Retina (tissue), 1 donor: ENCODE results near the gene HKDC1.
"Not testable (repeated sequence)": the region's sequence is repeated elsewhere in the genome, so short reads cannot be mapped to it uniquely, and the experiment has no call there.

ENCODE experiments used
- DNase-seq: peaks from one replicate; pipeline ENCODE4 v3.0.0-alpha.2; 2016

The HKDC1 gene

GRCh38 chr10:69220041-69220451 lies at the start of gene HKDC1:
Gene HKDC1 (plus strand): TSS chr10:69220332. CDS start chr10:69220436, 104 bp downstream.
- peak; percentile 14 for DNase-seq

DNA sequence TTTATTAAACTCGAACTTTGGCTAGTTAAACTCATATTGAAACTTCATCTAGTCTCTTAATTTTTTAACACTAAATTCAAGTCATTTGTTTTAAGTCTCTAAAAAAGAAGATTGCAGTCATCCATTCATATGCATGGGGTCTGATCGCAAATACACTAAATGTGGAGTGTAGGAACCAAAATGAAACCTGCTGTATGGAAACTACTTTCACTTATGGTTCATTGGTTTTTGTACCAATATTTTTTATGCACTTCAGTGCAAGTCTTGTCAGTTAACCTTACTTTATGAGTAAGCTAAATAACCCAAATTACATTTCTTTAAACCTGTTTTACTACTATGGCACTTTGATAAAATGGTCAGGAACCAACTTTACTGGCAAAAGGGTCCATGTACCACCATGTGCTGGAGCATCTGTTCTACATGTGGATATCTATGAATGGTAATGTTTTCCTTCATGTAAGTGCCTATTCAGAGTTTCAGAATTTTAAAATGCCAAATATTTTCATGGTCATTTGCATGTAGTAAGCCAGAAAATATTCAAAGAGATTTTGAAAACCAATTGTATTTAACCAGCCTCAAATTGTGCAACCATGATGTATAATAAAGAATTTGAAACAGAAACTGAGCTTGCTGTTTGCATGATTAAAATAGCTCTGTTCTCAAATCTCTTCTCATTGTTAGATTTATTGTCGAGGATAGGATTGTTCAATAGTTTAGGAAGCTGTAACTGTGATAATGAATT lies 47.7 kb upstream of the HKDC1 start:
- no peak for DNase-seq

DNA sequence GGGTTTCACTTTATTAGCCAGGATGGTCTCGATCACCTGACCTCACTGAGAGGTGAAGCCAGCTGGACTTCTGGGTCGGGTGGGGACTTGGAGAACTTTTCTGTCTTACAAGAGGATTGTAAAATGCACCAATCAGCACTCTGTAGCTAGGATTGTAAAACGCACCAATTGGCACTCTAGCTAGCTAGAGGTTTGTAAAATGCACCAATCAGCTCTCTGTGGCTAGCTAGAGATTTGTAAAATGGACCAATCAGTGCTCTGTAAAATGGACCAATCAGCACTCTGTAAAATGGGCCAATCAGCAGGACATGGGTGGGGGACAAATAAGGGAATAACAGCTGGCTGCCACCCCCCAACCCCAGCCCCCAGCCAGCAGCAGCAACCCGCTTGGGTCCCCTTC lies 44.8 kb upstream of the HKDC1 start:
- not testable (repeated sequence) for DNase-seq

DNA sequence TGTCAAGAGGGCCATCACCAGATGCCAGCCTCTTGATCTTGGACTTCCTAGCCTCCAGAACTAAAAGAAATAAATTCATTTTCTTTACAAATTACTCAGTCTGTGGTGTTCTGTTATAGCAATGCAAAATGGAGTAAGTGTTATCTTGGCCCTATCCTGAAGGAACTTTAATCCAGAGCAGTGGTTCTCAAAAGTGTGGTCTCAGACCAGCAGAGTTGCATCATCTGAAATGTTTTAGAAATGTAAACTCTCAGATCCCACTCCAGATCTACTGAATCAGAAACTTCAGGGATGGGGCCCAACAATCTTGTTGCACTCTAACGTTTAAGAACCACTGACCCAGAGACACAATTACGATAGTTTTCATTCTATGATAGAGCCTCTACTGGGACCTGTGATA lies 43.3 kb upstream of the HKDC1 start:
- no peak for DNase-seq

- no peak for DNase-seq
Observed at GRCh38 chr10:69179089-69179742, 40.9 kb upstream of the HKDC1 start.

- DNase-seq, result peak; percentile 100
Observed at GRCh38 chr10:69179743-69180524, 40.2 kb upstream of the HKDC1 start, which contains the start of gene SUPV3L1. Gene SUPV3L1 (plus strand): TSS chr10:69180234. CDS start chr10:69180292, 58 bp downstream.

- DNase-seq, result no peak
Observed at GRCh38 chr10:69180525-69181204, 39.5 kb upstream of the HKDC1 start.

DNA sequence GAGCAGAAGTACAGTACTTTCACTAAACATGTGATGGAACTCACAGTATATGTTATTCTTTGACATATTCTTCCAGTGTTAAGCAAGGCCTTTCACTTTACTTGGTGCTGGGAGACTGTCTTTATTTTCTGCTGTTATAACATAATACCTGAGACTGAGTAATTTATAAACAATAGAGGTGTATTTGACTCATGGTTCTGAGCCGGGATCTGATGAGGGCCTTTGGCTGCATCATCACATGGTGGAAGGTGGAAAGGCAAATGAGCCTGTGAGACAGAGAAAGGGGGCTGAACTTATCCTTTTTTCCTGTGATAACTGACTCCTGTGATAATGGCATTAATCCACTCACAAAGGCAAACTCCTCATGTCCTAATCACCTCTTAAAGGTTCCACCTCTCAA lies 38.7 kb upstream of the HKDC1 start:
- no peak for DNase-seq

- DNase-seq, result no peak
Observed at GRCh38 chr10:69182005-69182404, 38.1 kb upstream of the HKDC1 start.

- DNase-seq, result no peak
Observed at GRCh38 chr10:69186524-69186923, 33.6 kb upstream of the HKDC1 start.

- no peak for DNase-seq
Observed at GRCh38 chr10:69201045-69201444, 19.1 kb upstream of the HKDC1 start.

GRCh38 chr10:69202332-69202731 lies 17.8 kb upstream of the HKDC1 start:
- DNase-seq, result no peak

DNA sequence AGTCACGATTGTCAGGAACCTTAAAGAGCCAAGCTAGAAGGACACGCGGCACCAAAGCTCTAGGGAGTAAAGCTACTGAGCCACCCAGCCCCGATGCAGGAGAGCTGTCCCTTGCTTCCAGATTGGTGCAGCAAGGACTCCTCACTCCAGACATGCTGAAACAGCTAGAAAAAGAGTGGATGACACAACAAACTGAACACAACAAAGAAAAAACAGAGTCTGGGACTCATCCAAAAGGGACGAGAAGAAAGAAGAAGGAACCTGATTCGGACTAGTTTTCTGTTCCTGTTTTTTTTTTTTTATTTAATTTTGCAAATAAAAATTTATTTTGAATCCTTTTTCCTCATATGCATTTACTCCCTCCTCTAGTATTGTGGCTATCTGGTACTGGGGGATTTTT lies 11.4 kb upstream of the HKDC1 start:
- no peak for DNase-seq

- no peak for DNase-seq
Observed at GRCh38 chr10:69209787-69210484, 10.2 kb upstream of the HKDC1 start.

- DNase-seq, result no peak
Observed at GRCh38 chr10:69211104-69211503, 9.0 kb upstream of the HKDC1 start.

- DNase-seq, result no peak
Observed at GRCh38 chr10:69211524-69211923, 8.6 kb upstream of the HKDC1 start.

DNA sequence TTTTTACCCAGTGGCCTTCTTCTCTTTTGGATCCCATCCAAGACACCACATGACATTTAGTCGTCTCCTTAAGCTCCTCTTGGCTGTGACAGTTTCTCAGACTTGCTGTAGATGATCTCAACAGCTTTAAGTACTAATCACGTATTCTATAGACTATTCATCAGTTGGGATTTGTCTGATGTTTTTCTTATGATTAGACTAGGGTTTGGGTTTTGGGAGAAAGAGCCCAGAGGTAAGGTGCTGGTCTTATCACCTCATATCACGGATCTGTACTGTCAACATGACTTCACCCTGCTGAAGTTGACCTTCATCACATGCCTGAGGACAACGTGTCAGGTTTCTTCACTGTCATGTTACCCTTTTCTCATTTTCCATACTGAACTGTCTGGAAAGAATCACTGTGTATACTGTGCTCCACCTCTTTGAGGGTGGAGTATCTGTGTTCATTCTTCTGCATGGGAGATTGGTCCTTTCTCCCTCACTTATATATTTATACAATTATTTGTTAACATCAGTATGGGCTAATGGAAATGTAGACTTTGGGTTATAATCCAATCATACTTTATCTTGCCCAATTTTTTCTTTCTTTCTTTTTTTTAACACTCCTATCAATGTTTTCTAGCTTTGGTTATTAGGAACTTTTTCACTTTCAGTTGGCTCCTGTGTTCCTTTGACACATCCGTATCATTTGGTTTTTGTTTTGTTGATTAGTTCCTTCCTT lies 6.4 kb upstream of the HKDC1 start:
- no peak for DNase-seq

DNA sequence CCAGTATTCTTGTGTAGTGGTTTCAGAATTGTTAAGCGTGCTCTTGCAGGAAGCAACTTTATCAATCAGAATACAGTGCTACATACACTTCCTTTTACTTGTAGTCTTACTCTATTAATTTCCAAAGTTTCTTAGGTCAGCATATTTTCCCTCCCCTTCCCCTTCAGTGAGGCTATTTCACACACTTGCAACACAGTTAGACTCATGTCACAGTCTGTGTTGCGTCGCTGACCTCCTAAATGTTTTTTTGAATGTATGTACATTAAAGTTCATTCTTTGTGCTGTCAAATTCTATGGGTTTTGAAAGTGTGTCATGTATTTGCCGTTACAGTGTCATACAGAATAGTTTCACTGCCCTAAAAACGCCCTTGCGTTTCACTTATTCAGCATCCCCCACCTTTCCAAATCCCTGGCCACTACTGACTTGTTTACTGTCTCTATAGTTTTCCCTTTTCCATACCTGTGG lies 5.4 kb upstream of the HKDC1 start:
- DNase-seq, result no peak

GRCh38 chr10:69215405-69216171 lies 4.5 kb upstream of the HKDC1 start:
- DNase-seq, result no peak

DNA sequence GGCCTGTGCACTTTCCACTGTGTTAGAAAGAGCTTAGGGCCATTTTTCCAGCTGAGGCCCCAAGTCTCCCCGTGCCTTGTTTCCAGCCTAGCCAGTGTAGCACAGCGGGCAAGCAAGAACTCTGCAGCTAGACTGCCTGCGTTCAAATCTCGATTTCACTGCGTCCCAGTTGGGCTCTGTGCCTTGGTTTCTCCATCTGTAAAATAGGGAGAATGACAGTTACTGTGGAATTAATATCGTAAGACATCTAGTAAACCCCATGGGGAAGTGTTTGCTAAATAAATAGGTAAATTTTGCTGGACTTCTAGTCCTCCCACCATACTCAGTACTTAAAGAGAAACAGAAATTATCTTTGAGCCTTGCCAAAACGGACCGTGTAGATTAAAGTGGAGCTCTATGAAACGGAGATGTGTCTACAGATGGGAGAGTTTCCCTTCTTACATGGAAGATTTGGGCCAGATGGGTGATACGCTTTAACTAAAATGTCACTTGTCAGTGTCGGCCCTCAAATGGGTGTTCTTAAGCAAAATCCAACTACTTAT lies 3.5 kb upstream of the HKDC1 start:
- no peak for DNase-seq
